Astrocyte (in vitro differentiated cells and primary cell): ENCODE data around the gene S100PBP. TPM values are rescaled to one million over a fixed set of nuclear protein-coding genes. Genes with fewer than 3 reads are reported as not detected.

Experiments used
- DNase-seq: peaks from one replicate; pipeline ENCODE4 v3.0.0-alpha.2; 2010; ENCODE audit warnings: low read depth
- FAIRE-seq: peaks from 2 replicates; lab custom pipeline; 2011; peaks lifted over from hg19 to GRCh38; lab: Jason Lieb, UNC
- H2AFZ ChIP-seq: 2 replicates; pipeline ENCODE4 v1.6.0; 2012; ENCODE audit warnings: low read depth, low read length, inconsistent platforms
- H3K27ac ChIP-seq: 2 replicates; pipeline ENCODE4 v1.5.1; 2011; ENCODE audit warnings: low read depth, low read length, inconsistent platforms
- H3K27me3 ChIP-seq: 2 replicates; pipeline ENCODE4 v1.6.0; 2011; ENCODE audit warnings: low read length, inconsistent platforms; ENCODE audit not compliant: insufficient read depth
- H3K36me3 ChIP-seq: 2 replicates; pipeline ENCODE4 v1.5.1; 2011; ENCODE audit warnings: low read length, inconsistent platforms; ENCODE audit not compliant: insufficient read depth
- H3K4me1 ChIP-seq: 2 replicates; pipeline ENCODE4 v1.5.1; 2011; ENCODE audit warnings: low read length, inconsistent platforms; ENCODE audit not compliant: insufficient read depth
- H3K4me2 ChIP-seq: 2 replicates; pipeline ENCODE4 v1.6.0; 2012; ENCODE audit warnings: low read length, inconsistent platforms
- H3K4me3 ChIP-seq: 2 replicates; pipeline ENCODE4 v1.5.1; 2011; ENCODE audit warnings: low read depth, mild to moderate bottlenecking, low read length, inconsistent platforms; ENCODE audit not compliant: insufficient read depth
- H3K79me2 ChIP-seq: 2 replicates; pipeline ENCODE4 v1.6.0; 2012; ENCODE audit warnings: mild to moderate bottlenecking, low read length, inconsistent platforms; ENCODE audit not compliant: insufficient read depth
- H3K9ac ChIP-seq: 2 replicates; pipeline ENCODE4 v1.6.0; 2012; ENCODE audit warnings: mild to moderate bottlenecking, low read length, inconsistent platforms
- H3K9me3 ChIP-seq: 2 replicates; pipeline ENCODE4 v1.5.1; 2012; ENCODE audit warnings: low read depth, mild to moderate bottlenecking, low read length, inconsistent platforms; ENCODE audit not compliant: insufficient read depth
- H4K20me1 ChIP-seq: 2 replicates; pipeline ENCODE4 v1.6.0; 2012; ENCODE audit warnings: low read length, inconsistent platforms; ENCODE audit not compliant: insufficient read depth
- H3K27ac Mint-ChIP-seq: one replicate; pipeline ENCODE4 v1.8.0; 2021; ENCODE audit warnings: mild to moderate bottlenecking, mixed read lengths; ENCODE audit not compliant: unreplicated experiment
- H3K27me3 Mint-ChIP-seq: one replicate; pipeline ENCODE4 v1.8.0; 2021; ENCODE audit warnings: low read depth, mixed read lengths; ENCODE audit not compliant: unreplicated experiment
- H3K36me3 Mint-ChIP-seq: one replicate; pipeline ENCODE4 v1.8.0; 2021; ENCODE audit warnings: low read depth, mixed read lengths; ENCODE audit not compliant: unreplicated experiment
- H3K4me1 Mint-ChIP-seq: one replicate; pipeline ENCODE4 v1.8.0; 2021; ENCODE audit warnings: low read depth, mixed read lengths; ENCODE audit not compliant: unreplicated experiment
- H3K4me3 Mint-ChIP-seq: one replicate; pipeline ENCODE4 v1.8.0; 2021; ENCODE audit warnings: mild to moderate bottlenecking, moderate library complexity, mixed read lengths; ENCODE audit not compliant: unreplicated experiment
- H3K9me3 Mint-ChIP-seq: one replicate; pipeline ENCODE4 v1.8.0; 2021; ENCODE audit warnings: mild to moderate bottlenecking, mixed read lengths; ENCODE audit not compliant: unreplicated experiment
- EZH2 ChIP-seq: IDR thresholded peaks from 2 replicates; pipeline ENCODE4 v1.6.1; 2012; ENCODE audit warnings: mild to moderate bottlenecking, low read length, inconsistent platforms; ENCODE audit not compliant: insufficient read depth
- total RNA-seq: library from RNA; stranded (reverse); gene quantifications from 2 replicates; pipeline ENCODE4 v1.2.1, GENCODE V29; 2021
- TF ChIP-seq, protein P1 (sequence below): IDR thresholded peaks from 2 replicates; pipeline ENCODE4 v1.5.1; 2011; ENCODE audit warnings: low read depth, mild to moderate bottlenecking, inconsistent platforms, low read length, moderate library complexity; ENCODE audit not compliant: insufficient read depth

S100PBP gene
- total RNA-seq, 1 donor from 2014 or later, result 40.3 TPM

DNA sequence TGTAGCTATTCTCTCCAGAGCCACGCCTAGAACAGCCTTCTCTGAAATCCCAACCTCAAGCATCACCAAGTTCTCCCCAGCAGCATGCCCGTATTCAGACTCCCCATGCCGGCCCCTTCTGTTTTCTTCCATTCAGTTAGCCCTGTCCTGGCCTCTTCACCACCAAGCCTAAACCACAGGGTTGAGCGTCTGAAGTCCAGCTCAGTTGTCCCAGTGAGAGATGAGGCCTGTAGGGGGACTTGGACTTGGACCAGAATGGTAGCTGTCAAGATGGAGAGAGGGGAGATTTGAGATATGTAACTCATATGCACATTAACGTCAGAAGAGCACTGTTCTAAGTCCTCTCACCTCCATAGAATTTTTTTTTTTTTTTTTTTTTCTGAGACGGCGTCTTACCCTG lies 89.2 kb downstream of the S100PBP start:
- no peak overlapping the region for H3K4me3 Mint-ChIP-seq
- no peak for DNase-seq
- no peaks in the 10 kb centered on the region for H3K9me3 ChIP-seq
- no peaks in the 10 kb centered on the region for H3K9me3 Mint-ChIP-seq
- H3K4me1 ChIP-seq, result no peaks in the 10 kb centered on the region
- H3K27ac ChIP-seq, result no peak overlapping the region
- no peaks in the 10 kb centered on the region for H3K79me2 ChIP-seq
- no peak overlapping the region for H3K27ac Mint-ChIP-seq
- TF ChIP-seq, protein P1, sequence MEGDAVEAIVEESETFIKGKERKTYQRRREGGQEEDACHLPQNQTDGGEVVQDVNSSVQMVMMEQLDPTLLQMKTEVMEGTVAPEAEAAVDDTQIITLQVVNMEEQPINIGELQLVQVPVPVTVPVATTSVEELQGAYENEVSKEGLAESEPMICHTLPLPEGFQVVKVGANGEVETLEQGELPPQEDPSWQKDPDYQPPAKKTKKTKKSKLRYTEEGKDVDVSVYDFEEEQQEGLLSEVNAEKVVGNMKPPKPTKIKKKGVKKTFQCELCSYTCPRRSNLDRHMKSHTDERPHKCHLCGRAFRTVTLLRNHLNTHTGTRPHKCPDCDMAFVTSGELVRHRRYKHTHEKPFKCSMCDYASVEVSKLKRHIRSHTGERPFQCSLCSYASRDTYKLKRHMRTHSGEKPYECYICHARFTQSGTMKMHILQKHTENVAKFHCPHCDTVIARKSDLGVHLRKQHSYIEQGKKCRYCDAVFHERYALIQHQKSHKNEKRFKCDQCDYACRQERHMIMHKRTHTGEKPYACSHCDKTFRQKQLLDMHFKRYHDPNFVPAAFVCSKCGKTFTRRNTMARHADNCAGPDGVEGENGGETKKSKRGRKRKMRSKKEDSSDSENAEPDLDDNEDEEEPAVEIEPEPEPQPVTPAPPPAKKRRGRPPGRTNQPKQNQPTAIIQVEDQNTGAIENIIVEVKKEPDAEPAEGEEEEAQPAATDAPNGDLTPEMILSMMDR, result no peak
- TF ChIP-seq EZH2, result no peak
- no peaks in the 10 kb centered on the region for H3K36me3 ChIP-seq
- no peaks in the 10 kb centered on the region for H3K27me3 ChIP-seq
- H3K4me3 ChIP-seq, result no peak overlapping the region
- H3K4me1 Mint-ChIP-seq, result no peaks in the 10 kb centered on the region
- H3K4me2 ChIP-seq, result no peak overlapping the region
- H3K9ac ChIP-seq, result no peak overlapping the region
- no peaks in the 10 kb centered on the region for H3K36me3 Mint-ChIP-seq
- no peaks in the 10 kb centered on the region for H4K20me1 ChIP-seq
- no peak for FAIRE-seq
- H3K27me3 Mint-ChIP-seq, result peaks cover 18% of the 10 kb centered on the region
- H2AFZ ChIP-seq, result no peak overlapping the region

DNA sequence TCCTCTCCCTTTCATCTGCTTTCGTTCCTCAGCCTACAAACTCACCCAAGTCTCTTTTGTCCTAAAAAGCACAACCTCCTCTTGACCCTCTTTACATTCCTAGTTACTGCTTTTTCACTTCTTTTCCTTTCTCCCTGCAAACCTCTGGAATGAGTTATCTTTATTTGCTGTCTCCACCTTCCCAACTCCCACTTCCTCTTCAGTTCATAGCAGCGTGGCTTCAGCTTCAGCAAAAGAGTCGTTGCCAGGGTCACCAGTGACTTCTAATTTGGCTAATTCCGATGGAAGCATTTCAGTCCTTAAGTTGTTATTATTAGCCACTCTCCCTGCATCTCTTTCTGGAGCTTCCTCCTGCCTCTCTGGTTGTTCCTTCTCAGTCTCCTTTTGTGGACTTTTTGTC lies 90.0 kb downstream of the S100PBP start:
- Histone ChIP-seq H3K9ac (no peak overlapping the region), H3K4me3 (no peak overlapping the region), H3K4me1 (no peaks in the 10 kb centered on the region), H3K36me3 (no peaks in the 10 kb centered on the region), H3K27me3 (no peaks in the 10 kb centered on the region), H3K27ac (no peak overlapping the region), H3K79me2 (no peaks in the 10 kb centered on the region), H3K9me3 (no peaks in the 10 kb centered on the region), H2AFZ (no peak overlapping the region), H3K4me2 (peak overlapping the region; percentile 18), H4K20me1 (no peaks in the 10 kb centered on the region)
- Mint-ChIP-seq H3K4me1 (no peaks in the 10 kb centered on the region), H3K36me3 (no peaks in the 10 kb centered on the region), H3K9me3 (no peaks in the 10 kb centered on the region), H3K4me3 (no peak overlapping the region), H3K27me3 (peaks cover 13% of the 10 kb centered on the region), H3K27ac (no peak overlapping the region)
- TF ChIP-seq, protein P1, result no peak
- TF ChIP-seq EZH2, result no peak
- FAIRE-seq, result no peak
- DNase-seq, result peak; percentile 29

Other genes with a start within 250 kb of the S100PBP start
- 60.4 and 66.1 TPM in 2 replicates for gene ZBTB8OS, start 167.1 kb upstream of the S100PBP start, total RNA-seq
- gene RBBP4, start 166.4 kb upstream of the S100PBP start, total RNA-seq, result 171 and 186 TPM in 2 replicates
- 20.6 and 23.7 TPM in 2 replicates for gene SYNC, start 114.9 kb upstream of the S100PBP start, total RNA-seq
- gene YARS1, start 295 bp upstream of the S100PBP start, total RNA-seq, result 214 and 219 TPM in 2 replicates
- gene FNDC5, start 53.3 kb downstream of the S100PBP start, total RNA-seq, result 0.39 and 0.96 TPM in 2 replicates
- gene HPCA, start 68.8 kb downstream of the S100PBP start, total RNA-seq, result not detected in 2 replicates
- gene TMEM54, start 83.7 kb downstream of the S100PBP start, total RNA-seq, result 8.0 and 9.3 TPM in 2 replicates
- gene RNF19B, start 147.2 kb downstream of the S100PBP start, total RNA-seq, result 25.8 and 29.7 TPM in 2 replicates
- gene AK2, start 219.2 kb downstream of the S100PBP start, total RNA-seq, result 126 and 138 TPM in 2 replicates